Activated CD4-positive, alpha-beta T cell treated with anti-CD3 and anti-CD28 coated beads for 24 hours (primary cell): Measurements from ENCODE around the gene ALPK3.

Experiments
- DNase-seq, 2 donors: peaks; one replicate each; pipeline ENCODE4 v3.0.0-alpha.2; 2020; ENCODE audit warnings: low read depth in 2 of 2

Gene ALPK3

GRCh38 chr15:84797212-84797611 is 19.9 kb upstream of the ALPK3 start:
- no peak for DNase-seq

GRCh38 chr15:84797801-84798200 is 19.4 kb upstream of the ALPK3 start:
- DNase-seq = no peak

GRCh38 chr15:84798436-84798946 is 18.7 kb upstream of the ALPK3 start:
- DNase-seq = no peak

- no peak for DNase-seq
Measured at GRCh38 chr15:84799511-84800187, 17.5 kb upstream of the ALPK3 start.

GRCh38 chr15:84800365-84800806 is 16.8 kb upstream of the ALPK3 start:
- no peak for DNase-seq

GRCh38 chr15:84804005-84804900 is 12.9 kb upstream of the ALPK3 start:
- DNase-seq = no peak

- no peak for DNase-seq
Measured at GRCh38 chr15:84805221-84805620, 11.9 kb upstream of the ALPK3 start.

GRCh38 chr15:84807228-84807627 is 9.9 kb upstream of the ALPK3 start:
- no peak for DNase-seq

GRCh38 chr15:84810073-84810840 is 6.9 kb upstream of the ALPK3 start:
- DNase-seq = no peak

- DNase-seq = no peak
Measured at GRCh38 chr15:84811151-84811550, 6.0 kb upstream of the ALPK3 start.

GRCh38 chr15:84811828-84812227 is 5.3 kb upstream of the ALPK3 start:
- no peak for DNase-seq

GRCh38 chr15:84812842-84813241 is 4.3 kb upstream of the ALPK3 start:
- no peak for DNase-seq

GRCh38 chr15:84813435-84813834 is 3.7 kb upstream of the ALPK3 start:
- no peak for DNase-seq

GRCh38 chr15:84813931-84814330 is 3.2 kb upstream of the ALPK3 start:
- DNase-seq = no peak

GRCh38 chr15:84814916-84815315 is 2.2 kb upstream of the ALPK3 start:
- DNase-seq = no peak

GRCh38 chr15:84817466-84818081 is 418 bp downstream of the ALPK3 start:
- no peak for DNase-seq

- DNase-seq = no peak
Measured at GRCh38 chr15:84818261-84819131, 1.3 kb downstream of the ALPK3 start.

GRCh38 chr15:84819291-84819768 is 2.2 kb downstream of the ALPK3 start:
- DNase-seq = no peak

GRCh38 chr15:84819791-84820190 is 2.6 kb downstream of the ALPK3 start:
- no peak for DNase-seq

GRCh38 chr15:84821501-84822021 is 4.4 kb downstream of the ALPK3 start:
- DNase-seq = no peak
